Non-pigmented ciliary epithelial cell (primary cell): Measurements from ENCODE around the gene VTI1A.
"Not testable (repeated sequence)": the region's sequence is repeated elsewhere in the genome, so short reads cannot be mapped to it uniquely, and the experiment has no call there.

Source experiments
- DNase-seq: peaks from one replicate; pipeline ENCODE4 v3.0.0-alpha.2; 2010; ENCODE audit warnings: low read depth

The VTI1A gene

GRCh38 chr10:112446855-112447619 lies at the start of gene VTI1A, which contains the start of gene ZDHHC6:
Gene VTI1A, plus strand, starts transcription at chr10:112447215. Its CDS starts 159 bp downstream, at chr10:112447374.
Gene ZDHHC6, minus strand, starts transcription at chr10:112446914. Its CDS starts 1,478 bp downstream, at chr10:112445436.
- DNase-seq = no peak

DNA sequence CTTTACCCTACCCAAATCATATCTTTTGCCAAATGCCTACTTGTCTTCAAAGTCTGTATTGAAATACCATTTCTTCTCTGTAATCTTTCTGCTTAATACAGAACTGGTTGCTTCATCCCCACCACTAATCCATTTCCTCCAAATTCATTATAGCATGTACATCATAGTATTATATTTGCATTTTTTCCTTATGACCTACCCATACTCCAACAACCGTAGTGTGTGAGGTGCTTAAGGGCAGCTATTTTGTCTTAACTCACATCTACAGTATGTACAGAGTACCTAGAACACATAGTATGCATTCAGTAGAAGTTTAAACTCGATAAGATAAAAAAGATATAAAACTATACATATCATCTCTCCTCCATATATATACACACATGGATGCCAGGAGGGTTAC lies 49.4 kb upstream of the VTI1A start:
- no peak for DNase-seq

- no peak for DNase-seq
Observed at GRCh38 chr10:112402917-112403316, 44.1 kb upstream of the VTI1A start.

DNA sequence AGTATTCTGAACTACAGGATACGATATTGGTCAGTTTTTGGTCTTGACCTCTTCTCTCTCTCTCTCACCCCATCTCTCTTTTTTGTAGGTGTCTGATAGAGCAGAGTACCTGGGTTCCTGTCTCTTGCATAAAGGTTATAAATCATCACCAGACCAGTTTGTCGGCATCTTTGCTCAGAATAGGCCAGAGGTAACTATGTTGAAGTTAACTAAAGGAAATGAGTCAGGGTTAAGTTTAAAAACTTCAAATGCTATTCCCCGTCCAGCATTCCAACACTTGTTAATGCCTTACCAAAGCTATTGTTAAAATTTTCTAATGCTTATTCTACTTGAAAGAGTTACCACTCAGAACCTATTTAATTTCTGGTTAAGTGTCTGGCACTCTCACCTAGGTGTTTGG lies 42.4 kb upstream of the VTI1A start:
- DNase-seq = no peak

DNA sequence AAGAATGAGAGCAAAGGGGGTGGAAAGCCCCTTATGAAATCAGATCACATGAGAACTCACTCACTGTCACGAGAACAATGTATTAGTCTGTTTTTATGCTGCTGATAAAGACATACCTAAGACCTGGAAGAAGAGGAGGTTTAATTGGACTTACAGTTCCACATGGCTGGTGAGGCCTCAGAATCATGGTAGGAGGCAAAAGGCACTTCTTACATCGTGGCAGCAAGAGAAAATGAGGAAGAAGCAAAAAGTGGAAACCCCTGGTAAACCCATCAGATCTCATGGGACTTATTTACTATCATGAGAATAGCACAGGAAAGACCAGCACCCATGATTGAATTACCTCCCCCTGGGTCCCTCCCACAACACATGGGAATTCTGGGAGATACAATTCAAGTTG lies 40.2 kb upstream of the VTI1A start:
- not testable (repeated sequence) for DNase-seq

GRCh38 chr10:112407696-112408095 lies 39.3 kb upstream of the VTI1A start:
- DNase-seq = no peak

GRCh38 chr10:112409299-112409698 lies 37.7 kb upstream of the VTI1A start:
- DNase-seq = no peak

DNA sequence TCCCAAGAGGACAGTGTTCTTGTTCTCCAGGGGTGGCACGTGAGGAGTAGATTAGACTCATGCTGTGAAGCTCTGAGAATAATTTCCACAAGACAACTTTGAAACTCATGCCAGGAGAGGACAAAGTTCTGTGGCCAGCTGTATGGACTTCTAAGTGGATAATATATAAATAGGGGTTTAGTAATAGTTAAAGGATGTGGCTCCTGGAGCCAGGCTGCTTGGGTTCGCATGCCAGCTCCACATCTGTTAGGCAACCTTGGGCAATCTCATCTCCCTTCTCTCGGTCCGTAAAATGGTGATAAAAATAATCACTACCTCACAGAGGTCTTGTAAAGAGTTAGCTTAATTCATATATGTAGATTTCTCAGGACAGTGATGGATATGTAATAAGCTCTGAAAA lies 37.3 kb upstream of the VTI1A start:
- DNase-seq = no peak

DNA sequence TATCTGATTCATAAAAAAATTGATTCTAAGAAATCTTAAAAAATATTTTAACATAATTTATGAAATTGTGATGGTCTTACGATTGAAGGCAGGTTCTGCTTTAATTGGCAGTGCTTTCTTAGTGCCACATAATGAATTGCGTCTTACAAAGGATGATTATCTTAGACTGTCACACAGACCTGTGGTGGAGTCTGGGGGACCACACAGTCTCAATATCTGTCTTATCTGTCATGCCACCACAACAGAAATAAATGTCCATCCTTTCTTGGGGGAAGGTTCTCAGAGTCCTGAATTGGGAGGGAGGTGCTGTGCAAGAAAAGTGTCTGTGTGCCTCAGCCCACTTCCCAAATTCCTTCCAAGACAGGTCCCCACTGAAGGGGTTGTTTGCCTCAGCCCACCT lies 34.3 kb upstream of the VTI1A start:
- DNase-seq = no peak

DNA sequence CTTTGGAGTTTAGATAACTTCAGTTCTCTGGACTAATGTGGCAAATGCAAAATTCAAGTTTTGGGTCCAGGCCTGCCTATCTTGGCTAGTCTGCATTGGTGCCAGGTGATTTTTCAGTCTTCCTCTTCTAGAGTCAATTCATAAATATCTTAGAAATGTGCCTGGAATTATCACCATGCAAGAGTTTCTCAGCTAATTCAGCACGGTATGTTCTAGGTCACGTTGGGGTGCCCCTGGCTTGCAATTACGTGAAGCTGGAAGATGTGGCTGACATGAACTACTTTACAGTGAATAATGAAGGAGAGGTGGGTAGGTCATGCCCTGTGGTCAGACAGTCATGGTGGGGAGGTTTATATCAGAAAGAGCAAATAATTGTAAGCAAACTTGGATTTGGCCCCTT lies 25.3 kb upstream of the VTI1A start:
- DNase-seq = no peak

DNA sequence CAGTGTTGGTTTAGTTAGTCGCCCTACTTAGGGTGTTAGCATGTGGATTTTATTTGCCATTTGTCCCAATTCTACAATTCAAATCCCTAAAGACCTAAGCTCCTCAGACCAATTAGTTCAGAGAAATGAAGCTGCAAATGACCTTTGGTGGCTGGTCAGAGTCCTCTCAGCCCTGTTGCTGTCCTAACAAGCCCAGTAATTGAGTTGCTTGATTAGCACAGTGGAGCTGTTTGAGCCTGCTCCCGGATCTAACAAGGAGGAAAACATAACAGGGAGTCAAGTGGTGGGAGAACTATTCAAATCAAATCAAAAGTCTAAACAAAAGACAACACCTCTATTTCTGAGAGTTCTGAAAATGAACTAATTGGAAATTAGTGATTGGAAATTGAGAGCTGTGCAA lies 22.4 kb upstream of the VTI1A start:
- no peak for DNase-seq

DNA sequence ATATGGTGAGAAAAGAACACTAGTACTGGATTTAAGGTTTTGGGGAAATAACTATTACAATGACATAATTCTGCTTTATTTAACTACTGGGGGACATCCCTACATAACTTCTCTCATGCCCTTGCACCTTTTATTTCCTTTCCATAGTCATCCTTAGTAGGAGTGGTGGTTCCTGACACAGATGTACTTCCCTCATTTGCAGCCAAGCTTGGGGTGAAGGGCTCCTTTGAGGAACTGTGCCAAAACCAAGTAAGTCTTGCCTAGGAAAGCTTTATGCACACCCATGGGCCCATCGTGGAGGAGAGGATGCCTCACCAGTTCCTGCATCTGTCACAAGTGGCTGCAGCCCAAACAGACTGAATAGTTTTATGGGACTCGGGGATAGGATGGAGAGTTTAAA lies 20.9 kb upstream of the VTI1A start:
- DNase-seq = no peak

GRCh38 chr10:112429147-112429546 lies 17.9 kb upstream of the VTI1A start:
- no peak for DNase-seq

- no peak for DNase-seq
Observed at GRCh38 chr10:112429654-112430230, 17.3 kb upstream of the VTI1A start.

DNA sequence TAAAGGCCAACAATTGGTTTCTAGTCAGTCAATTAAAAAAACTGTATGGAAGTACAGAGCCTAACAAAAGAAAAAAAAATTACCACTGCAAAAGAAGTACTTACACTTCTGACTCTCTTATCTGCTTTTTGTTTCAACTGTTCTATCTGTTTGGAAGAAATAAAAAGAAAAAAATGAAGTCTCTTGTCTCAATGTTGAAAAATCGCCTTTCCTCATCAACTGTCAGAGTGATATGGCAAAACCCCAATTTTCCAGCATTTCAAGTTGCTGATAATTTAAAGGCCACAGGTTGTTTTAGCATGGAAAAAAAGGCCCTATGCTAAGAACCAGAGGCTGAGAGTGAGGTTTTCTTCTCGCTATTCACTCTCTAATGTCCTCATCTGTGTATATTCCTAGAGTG lies 13.9 kb upstream of the VTI1A start:
- no peak for DNase-seq

DNA sequence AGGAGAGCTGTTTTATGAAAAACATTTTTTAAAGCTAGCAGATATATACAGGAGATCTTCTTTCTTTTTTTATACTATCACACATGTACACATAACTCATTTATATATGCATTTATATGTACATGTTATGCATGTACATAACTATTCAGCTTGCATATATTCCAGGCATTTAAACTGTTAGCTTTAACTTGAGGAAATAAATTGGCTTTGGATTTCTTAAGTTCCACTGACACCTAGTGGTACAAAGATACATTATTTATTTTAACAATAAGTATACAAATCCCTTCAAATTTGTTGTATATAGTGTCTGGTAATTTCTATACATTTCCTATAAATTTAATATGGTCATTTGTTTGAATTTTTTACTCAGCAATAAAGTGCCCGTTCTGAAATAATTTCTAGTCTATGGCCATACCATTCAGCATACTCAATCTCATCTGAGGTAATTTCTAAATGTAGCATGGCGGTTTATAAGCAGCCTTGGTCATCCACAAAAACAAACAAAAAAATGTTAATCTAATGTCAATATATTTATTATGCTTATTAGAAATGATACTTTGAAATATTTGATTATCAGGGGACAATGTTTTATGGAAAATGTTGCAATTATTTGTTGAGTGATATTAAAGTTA lies 11.9 kb upstream of the VTI1A start:
- no peak for DNase-seq

- DNase-seq = no peak
Observed at GRCh38 chr10:112438356-112438755, 8.7 kb upstream of the VTI1A start.

GRCh38 chr10:112441520-112441919 lies 5.5 kb upstream of the VTI1A start:
- DNase-seq = no peak

GRCh38 chr10:112442063-112442462 lies 5.0 kb upstream of the VTI1A start:
- no peak for DNase-seq

DNA sequence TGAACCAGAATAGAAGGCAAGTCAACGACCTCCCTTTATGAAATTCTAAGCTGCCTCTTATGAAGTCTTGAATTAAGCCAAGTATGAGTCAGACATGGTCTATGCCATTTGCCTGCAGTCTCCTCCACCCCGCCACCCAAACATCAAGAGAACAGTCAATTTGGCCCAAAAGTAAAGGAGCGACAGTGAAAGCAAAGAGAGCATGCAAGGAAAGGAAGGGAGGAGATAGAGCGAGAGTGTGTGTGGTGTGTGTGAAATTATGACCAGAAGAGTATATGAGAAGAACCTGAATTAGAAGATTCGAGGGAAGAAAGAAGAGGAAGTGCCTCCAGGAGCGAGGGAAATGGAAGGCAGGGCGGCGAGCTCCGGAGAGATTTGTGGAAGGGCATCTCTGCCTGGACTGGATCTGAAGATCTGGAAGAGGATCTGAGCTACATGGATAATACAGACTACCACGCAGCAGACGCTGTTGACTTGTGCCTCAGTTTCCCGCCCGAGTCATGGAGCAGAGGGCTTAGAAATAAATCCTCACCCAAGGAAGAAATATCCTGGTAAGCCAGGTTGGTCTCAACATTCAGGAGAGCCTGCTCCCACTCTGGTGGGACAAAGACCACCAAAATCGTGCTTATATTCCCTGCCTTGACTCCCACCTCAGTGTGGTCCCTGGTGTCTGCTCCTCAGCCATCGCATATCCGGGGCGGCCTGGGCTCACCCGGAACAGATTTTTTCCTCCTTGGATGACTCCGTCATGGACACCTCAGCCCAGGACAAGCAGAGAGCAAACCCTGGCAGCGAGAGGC lies 760 bp upstream of the VTI1A start:
- DNase-seq = no peak

DNA sequence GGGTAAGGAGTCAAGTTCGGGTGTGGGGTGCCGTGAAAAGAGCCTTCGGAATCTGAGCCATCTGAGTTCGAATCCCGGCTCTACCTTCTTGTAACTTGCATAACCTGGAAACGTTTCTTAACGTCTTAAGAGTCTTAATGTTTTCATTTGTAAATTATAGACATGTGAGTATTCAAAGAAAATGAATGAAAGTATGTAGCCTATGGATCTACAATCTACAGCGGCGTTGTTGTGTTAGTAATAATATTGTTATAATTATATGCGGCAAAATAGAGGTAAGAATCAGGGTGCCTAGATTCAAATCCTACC lies 559 bp downstream of the VTI1A start:
- DNase-seq = no peak

DNA sequence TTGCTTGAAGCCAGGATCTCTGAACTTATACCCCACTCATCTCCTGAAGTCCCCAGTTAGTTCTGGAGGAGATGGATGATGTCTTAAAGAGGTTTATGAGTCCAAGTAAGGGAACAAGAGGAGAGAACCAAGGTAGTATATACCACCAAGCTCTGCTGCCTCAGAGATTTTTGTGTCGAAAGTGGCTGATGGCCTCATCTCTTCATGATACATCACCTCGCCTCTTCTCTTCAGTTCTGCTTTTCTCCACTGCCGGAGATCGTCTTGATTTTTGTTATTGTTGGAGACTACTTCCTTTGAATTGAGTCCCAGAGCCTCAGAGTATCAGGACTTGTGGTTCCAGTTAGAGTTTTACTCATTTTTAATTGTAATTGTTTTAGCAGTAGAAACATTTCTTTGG lies 1.9 kb downstream of the VTI1A start:
- no peak for DNase-seq
